GM21528 (cell line): ENCODE data around the gene KRT38.
"Not testable (repeated sequence)": the region's sequence is repeated elsewhere in the genome, so short reads cannot be mapped to it uniquely, and the experiment has no call there.

Experiments used
- ATAC-seq: cut with Tn5 transposase; IDR thresholded peaks from one replicate; pipeline ENCODE4 v1.9.1; 2021; ENCODE audit warnings: mild to moderate bottlenecking, moderate library complexity; ENCODE audit not compliant: unreplicated experiment, low FRiP score

Gene KRT38

GRCh38 chr17:41424111-41424635, 16.6 kb downstream of the KRT38 start, which contains the start of gene KRT37:
Gene KRT37, minus strand, starts transcription at chr17:41424585. Its CDS starts 62 bp downstream, at chr17:41424523.
- ATAC-seq = no peak

GRCh38 chr17:41422586-41422985, 18.2 kb downstream of the KRT38 start:
- not testable (repeated sequence) for ATAC-seq

GRCh38 chr17:41421617-41422016, 19.2 kb downstream of the KRT38 start:
- no peak for ATAC-seq

GRCh38 chr17:41421116-41421515, 19.7 kb downstream of the KRT38 start:
- ATAC-seq = no peak

GRCh38 chr17:41420134-41420533, 20.6 kb downstream of the KRT38 start:
- ATAC-seq = no peak

GRCh38 chr17:41419716-41420115, 21.1 kb downstream of the KRT38 start:
- no peak for ATAC-seq

- ATAC-seq = no peak
Observed at GRCh38 chr17:41418116-41418860, 22.5 kb downstream of the KRT38 start.

- ATAC-seq = no peak
Observed at GRCh38 chr17:41417576-41418015, 23.2 kb downstream of the KRT38 start.

- no peak for ATAC-seq
Observed at GRCh38 chr17:41417127-41417526, 23.7 kb downstream of the KRT38 start.

GRCh38 chr17:41416479-41416878, 24.3 kb downstream of the KRT38 start:
- ATAC-seq = no peak

GRCh38 chr17:41415833-41416335, 24.9 kb downstream of the KRT38 start:
- ATAC-seq = no peak

GRCh38 chr17:41415411-41415810, 25.4 kb downstream of the KRT38 start:
- ATAC-seq = no peak

GRCh38 chr17:41413982-41414381, 26.8 kb downstream of the KRT38 start:
- no peak for ATAC-seq

- no peak for ATAC-seq
Observed at GRCh38 chr17:41413353-41413957, 27.3 kb downstream of the KRT38 start.

GRCh38 chr17:41411072-41411840, 29.5 kb downstream of the KRT38 start:
- ATAC-seq = no peak

GRCh38 chr17:41407226-41407625, 33.6 kb downstream of the KRT38 start:
- no peak for ATAC-seq

GRCh38 chr17:41406205-41406604, 34.6 kb downstream of the KRT38 start:
- ATAC-seq = no peak

GRCh38 chr17:41404024-41404671, 36.6 kb downstream of the KRT38 start:
- ATAC-seq = no peak

GRCh38 chr17:41403404-41404023, 37.3 kb downstream of the KRT38 start:
- no peak for ATAC-seq

- ATAC-seq = no peak
Observed at GRCh38 chr17:41402161-41402560, 38.6 kb downstream of the KRT38 start.
